GM23338 (cell line): ENCODE results near the gene EPHA10. TPM values are rescaled to one million over a fixed set of nuclear protein-coding genes. Genes with fewer than 3 reads are reported as not detected.
A peak's percentile ranks its signal among the peaks of the same experiment; 100 is the strongest.

Experiments
- ATAC-seq: fragments of 200-7000 bp; cut with Tn5 transposase; 3 replicates; pipeline ENCODE4 v1.9.1; 2020
- DNase-seq: peaks from one replicate; pipeline ENCODE4 v3.0.0-alpha.2; 2015; ENCODE audit warnings: low spot score
- H2AFZ ChIP-seq: fragments of 200-600 bp; sonication (generic); 2 replicates; pipeline ENCODE4 v1.8.0; 2016; ENCODE audit warnings: antibody characterized with exemption, mild to moderate bottlenecking, moderate library complexity
- H3F3A ChIP-seq: fragments of 200-600 bp; sonication (generic); replicated peaks from 2 replicates; pipeline ENCODE4 v1.8.0; 2017; ENCODE audit warnings: antibody characterized with exemption, mixed run types, low read depth
- H3K27ac ChIP-seq: fragments of 200-600 bp; sonication (generic); 2 replicates; pipeline ENCODE4 v1.6.1; 2016; ENCODE audit warnings: low read depth
- H3K27me3 ChIP-seq: fragments of 200-600 bp; sonication (generic); 2 replicates; pipeline ENCODE4 v1.8.0; 2016; ENCODE audit warnings: mild to moderate bottlenecking, mixed run types, moderate library complexity; ENCODE audit not compliant: insufficient read depth
- H3K36me3 ChIP-seq: fragments of 200-600 bp; sonication (generic); 2 replicates; pipeline ENCODE4 v1.8.0; 2016; ENCODE audit warnings: mild to moderate bottlenecking; ENCODE audit not compliant: insufficient read depth
- H3K4me1 ChIP-seq: fragments of 200-600 bp; sonication (generic); 2 replicates; pipeline ENCODE4 v1.8.0; 2016; ENCODE audit warnings: mild to moderate bottlenecking, moderate library complexity; ENCODE audit not compliant: insufficient read depth
- H3K4me2 ChIP-seq: fragments of 200-600 bp; sonication (generic); 2 replicates; pipeline ENCODE4 v1.7.1; 2017; ENCODE audit warnings: mixed run types
- H3K4me3 ChIP-seq: fragments of 200-600 bp; sonication (generic); 2 replicates; pipeline ENCODE4 v1.6.1; 2016; ENCODE audit warnings: mixed run types
- H3K79me2 ChIP-seq: fragments of 200-600 bp; sonication (generic); replicated peaks from 2 replicates; pipeline ENCODE4 v1.8.0; 2017; ENCODE audit warnings: mild to moderate bottlenecking; ENCODE audit not compliant: insufficient read depth
- H3K9me2 ChIP-seq: fragments of 200-600 bp; sonication (generic); 2 replicates; pipeline ENCODE4 v1.8.0; 2017; ENCODE audit not compliant: insufficient read depth
- H4K20me1 ChIP-seq: fragments of 200-600 bp; sonication (generic); replicated peaks from 2 replicates; pipeline ENCODE4 v1.8.0; 2017; ENCODE audit warnings: mild to moderate bottlenecking; ENCODE audit not compliant: insufficient read depth
- H3K27ac Mint-ChIP-seq: 2 replicates; pipeline ENCODE4 v1.8.0; 2020; ENCODE audit warnings: inconsistent platforms, mild to moderate bottlenecking, moderate library complexity, mixed read lengths
- H3K27me3 Mint-ChIP-seq: 3 replicates; pipeline ENCODE4 v1.8.0; 2022; ENCODE audit warnings: low read depth, mild to moderate bottlenecking, moderate library complexity, mixed read lengths, inconsistent platforms; ENCODE audit not compliant: insufficient read depth, poor library complexity
- H3K36me3 Mint-ChIP-seq: 3 replicates; pipeline ENCODE4 v1.8.0; 2021; ENCODE audit warnings: low read depth, mild to moderate bottlenecking, inconsistent platforms, moderate library complexity, mixed read lengths
- H3K4me1 Mint-ChIP-seq: 3 replicates; pipeline ENCODE4 v1.8.0; 2020; ENCODE audit warnings: mild to moderate bottlenecking, inconsistent platforms, mixed read lengths
- H3K4me3 Mint-ChIP-seq: 3 replicates; pipeline ENCODE4 v1.8.0; 2021; ENCODE audit warnings: moderate library complexity, mild to moderate bottlenecking, inconsistent platforms, mixed read lengths
- H3K9me3 Mint-ChIP-seq: 3 replicates; pipeline ENCODE4 v1.8.0; 2020; ENCODE audit warnings: moderate library complexity, mild to moderate bottlenecking, inconsistent platforms, mixed read lengths
- CREB1 ChIP-seq: fragments of 250-450 bp; sonication (Bioruptor Pico); IDR thresholded peaks from 2 replicates; pipeline ENCODE4 v1.5.0; 2020; ENCODE audit warnings: low read depth, mild to moderate bottlenecking, moderate library complexity
- EZH2 ChIP-seq: fragments of 200-600 bp; sonication (generic); IDR thresholded peaks from one replicate; pipeline ENCODE4 v1.8.0; 2017; ENCODE audit warnings: antibody characterized with exemption, mild to moderate bottlenecking, low read depth; ENCODE audit not compliant: unreplicated experiment
- NANOG ChIP-seq: IDR thresholded peaks from 2 replicates; pipeline ENCODE4 v1.6.1; 2016; ENCODE audit warnings: antibody characterized with exemption, borderline replicate concordance
- ZNF114 ChIP-seq: fragments of 250-450 bp; sonication (Bioruptor Pico); IDR thresholded peaks from 2 replicates; pipeline ENCODE4 v1.5.0; 2020; ENCODE audit warnings: mild to moderate bottlenecking, moderate library complexity
- polyA plus RNA-seq: library from polyadenylated mRNA; unstranded; fragments of >200 nt; fragmentation: Nextera tagmentation; extraction: Ambion mirVana; gene quantifications from 2 replicates; pipeline ENCODE4 v1.2.1, GENCODE V29; 2016
- total RNA-seq: library from RNA; depleted of rRNA; stranded (reverse); fragments of >200 nt; shearing (Covaris generic); gene quantifications from 2 replicates; pipeline ENCODE4 v1.2.3, GENCODE V29; 2014
- TF ChIP-seq, protein P1 (sequence below), 2 experiments: fragments of 200-600 bp in 1 of 2; sonication (generic) in 1 of 2; conservative IDR thresholded peaks; 2 replicates each; pipeline versions ENCODE4 v1.5.1 to v1.6.1; 2016 to 2017; ENCODE audit warnings: antibody characterized with exemption in 2 of 2, low read depth in 2 of 2, mild to moderate bottlenecking in 2 of 2, moderate library complexity in 1 of 2

EPHA10 gene
- total and polyA plus RNA-seq, 2 experiments from 2014 or later: 0.76 to 2.4 TPM

DNA sequence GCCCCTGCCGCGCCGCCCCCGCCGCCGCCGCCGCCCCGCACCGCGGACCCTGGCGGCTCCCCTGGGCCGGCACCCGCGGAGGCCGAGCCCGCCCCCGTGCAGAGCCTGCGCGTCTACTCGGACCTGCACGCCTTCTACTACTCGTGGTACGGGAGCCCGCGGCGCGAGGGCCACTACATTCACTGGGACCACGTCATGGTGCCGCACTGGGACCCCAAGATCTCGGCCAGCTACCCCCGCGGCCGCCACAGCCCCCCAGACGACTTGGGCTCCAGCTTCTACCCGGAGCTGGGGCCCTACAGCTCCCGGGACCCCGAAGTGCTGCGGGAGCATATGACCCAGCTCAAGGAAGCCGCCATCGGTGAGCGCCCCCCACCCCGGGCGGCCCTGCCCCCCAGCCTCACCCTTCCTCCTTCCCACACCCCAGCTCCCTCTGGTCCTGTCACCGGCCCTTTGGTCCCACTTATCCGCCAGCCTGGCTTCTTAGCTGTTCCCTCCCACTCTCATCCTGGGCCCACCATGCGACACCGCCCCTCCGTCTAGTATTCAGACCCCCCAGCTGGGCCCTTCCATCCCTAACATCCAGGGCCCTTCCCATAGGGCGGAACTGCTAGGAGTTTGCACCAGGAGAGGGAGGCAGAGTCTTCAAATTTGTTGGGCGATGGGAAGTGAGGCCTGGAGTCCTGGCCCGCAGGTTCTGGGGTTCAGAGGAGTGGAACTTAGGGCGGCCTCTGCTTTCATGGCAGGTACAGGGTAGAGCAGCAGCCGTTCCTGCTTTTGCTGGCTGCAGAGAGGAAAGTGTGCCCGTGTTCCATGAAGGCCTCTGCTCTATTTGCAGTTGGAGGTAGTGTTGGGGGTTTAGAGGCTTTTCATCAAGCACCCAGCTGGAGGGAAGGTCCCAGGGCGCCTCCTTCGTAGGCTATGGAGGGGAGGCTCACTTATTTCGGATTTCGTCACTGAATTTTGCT lies 29.7 kb upstream of the EPHA10 start:
- Histone ChIP-seq H4K20me1 (peaks cover 5% of the 10 kb centered on the region; the same call in 1 of the 2 replicates), H2AFZ (peak overlapping the region; percentile 76; the same call in 1 of the 2 replicates), H3K4me1 (peaks cover 6% of the 10 kb centered on the region), H3F3A (peaks cover 11% of the 10 kb centered on the region; the same call in 1 of the 2 replicates), H3K4me2 (peak overlapping the region; percentile 81), H3K4me3 (peak overlapping the region; percentile 67), H3K79me2 (no peaks in the 10 kb centered on the region), H3K9me2 (no peaks in the 10 kb centered on the region), H3K27ac (no peak overlapping the region), H3K36me3 (no peaks in the 10 kb centered on the region), H3K27me3 (peaks cover 53% of the 10 kb centered on the region)
- H3K9me3 Mint-ChIP-seq: no peaks in the 10 kb centered on the region
- H3K27ac Mint-ChIP-seq: no peak overlapping the region
- ATAC-seq: peak; percentile 27
- peak; percentile 3 for TF ChIP-seq EZH2
- TF ChIP-seq, protein P1, sequence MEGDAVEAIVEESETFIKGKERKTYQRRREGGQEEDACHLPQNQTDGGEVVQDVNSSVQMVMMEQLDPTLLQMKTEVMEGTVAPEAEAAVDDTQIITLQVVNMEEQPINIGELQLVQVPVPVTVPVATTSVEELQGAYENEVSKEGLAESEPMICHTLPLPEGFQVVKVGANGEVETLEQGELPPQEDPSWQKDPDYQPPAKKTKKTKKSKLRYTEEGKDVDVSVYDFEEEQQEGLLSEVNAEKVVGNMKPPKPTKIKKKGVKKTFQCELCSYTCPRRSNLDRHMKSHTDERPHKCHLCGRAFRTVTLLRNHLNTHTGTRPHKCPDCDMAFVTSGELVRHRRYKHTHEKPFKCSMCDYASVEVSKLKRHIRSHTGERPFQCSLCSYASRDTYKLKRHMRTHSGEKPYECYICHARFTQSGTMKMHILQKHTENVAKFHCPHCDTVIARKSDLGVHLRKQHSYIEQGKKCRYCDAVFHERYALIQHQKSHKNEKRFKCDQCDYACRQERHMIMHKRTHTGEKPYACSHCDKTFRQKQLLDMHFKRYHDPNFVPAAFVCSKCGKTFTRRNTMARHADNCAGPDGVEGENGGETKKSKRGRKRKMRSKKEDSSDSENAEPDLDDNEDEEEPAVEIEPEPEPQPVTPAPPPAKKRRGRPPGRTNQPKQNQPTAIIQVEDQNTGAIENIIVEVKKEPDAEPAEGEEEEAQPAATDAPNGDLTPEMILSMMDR (conservative IDR thresholded peaks at IDR 0.05; ENCODE audit: low read depth in 2 of 2): peak; percentile 21 to 54; a peak in 2 of 4 replicates
- TF ChIP-seq NANOG: no peak
- TF ChIP-seq ZNF114: no peak
- peak overlapping the region; percentile 74 for H3K4me3 Mint-ChIP-seq
- peaks cover 39% of the 10 kb centered on the region for H3K27me3 Mint-ChIP-seq
- peaks cover 12% of the 10 kb centered on the region for H3K4me1 Mint-ChIP-seq
- H3K36me3 Mint-ChIP-seq: peaks cover 11% of the 10 kb centered on the region; the same call in 2 of the 3 replicates
- peak; percentile 53 for DNase-seq

DNA sequence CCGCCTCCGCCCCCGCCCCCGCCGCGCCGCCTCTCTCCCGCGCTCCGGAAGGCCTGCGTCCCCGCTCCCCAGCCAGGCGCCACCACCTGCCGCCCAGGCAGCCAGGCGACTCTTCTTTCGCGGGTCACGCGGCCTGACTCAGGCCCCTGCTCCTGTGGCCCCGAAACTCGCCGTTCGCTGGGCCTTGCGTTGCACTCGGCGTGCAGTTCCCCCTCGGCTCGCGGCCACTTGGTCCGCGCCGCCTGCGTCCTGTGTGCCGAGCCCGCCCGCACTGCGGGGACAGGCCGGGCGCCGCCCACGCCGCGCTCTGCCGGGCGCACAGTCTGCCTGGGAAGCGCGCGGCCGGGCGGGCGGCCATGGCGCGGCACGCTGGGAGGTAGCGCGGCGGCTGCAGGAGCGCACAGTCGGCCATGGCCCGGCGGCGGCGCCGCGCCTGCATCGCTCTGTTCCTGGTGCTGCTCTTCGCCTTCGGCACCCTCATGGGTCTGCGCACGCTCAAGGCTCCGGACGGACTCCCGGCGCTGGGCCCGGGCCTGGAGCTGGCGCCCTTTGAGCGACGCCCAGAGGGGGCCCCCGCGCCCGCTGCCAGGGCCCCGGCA lies 29.0 kb upstream of the EPHA10 start, which contains the start of gene MANEAL:
MANEAL (plus strand) TSS at position 75 of the 599 bp plus-strand sequence; CDS start at position 411, 336 bp downstream.
- Histone ChIP-seq H3F3A (peaks cover 11% of the 10 kb centered on the region; the same call in 1 of the 2 replicates), H3K4me3 (peak within 1 kb of the TSS; percentile 67), H2AFZ (peak within 1 kb of the TSS; percentile 91), H3K4me2 (peak within 1 kb of the TSS; percentile 81), H3K36me3 (no peaks in the 10 kb centered on the region), H3K27ac (no peak within 1 kb of the TSS), H3K79me2 (no peaks in the 10 kb centered on the region), H3K4me1 (peaks cover 6% of the 10 kb centered on the region), H3K27me3 (peaks cover 53% of the 10 kb centered on the region), H4K20me1 (peaks cover 5% of the 10 kb centered on the region; the same call in 1 of the 2 replicates), H3K9me2 (no peaks in the 10 kb centered on the region)
- ATAC-seq: peak; percentile 66
- H3K27ac Mint-ChIP-seq: no peak within 1 kb of the TSS
- H3K36me3 Mint-ChIP-seq: peaks cover 7% of the 10 kb centered on the region; the same call in 2 of the 3 replicates
- no peaks in the 10 kb centered on the region for H3K9me3 Mint-ChIP-seq
- H3K4me3 Mint-ChIP-seq: peak within 1 kb of the TSS; percentile 74
- H3K4me1 Mint-ChIP-seq: peaks cover 12% of the 10 kb centered on the region
- DNase-seq: peak; percentile 67
- peaks cover 39% of the 10 kb centered on the region for H3K27me3 Mint-ChIP-seq
- TF ChIP-seq CREB1 (CRISPR knock-in tag) (no peak), EZH2 (peak; percentile 40)
